ENCODE measurements around the gene TH.
"Not testable (repeated sequence)": the region's sequence is repeated elsewhere in the genome, so short reads cannot be mapped to it uniquely, and the experiment has no call there.

TH gene

DNA sequence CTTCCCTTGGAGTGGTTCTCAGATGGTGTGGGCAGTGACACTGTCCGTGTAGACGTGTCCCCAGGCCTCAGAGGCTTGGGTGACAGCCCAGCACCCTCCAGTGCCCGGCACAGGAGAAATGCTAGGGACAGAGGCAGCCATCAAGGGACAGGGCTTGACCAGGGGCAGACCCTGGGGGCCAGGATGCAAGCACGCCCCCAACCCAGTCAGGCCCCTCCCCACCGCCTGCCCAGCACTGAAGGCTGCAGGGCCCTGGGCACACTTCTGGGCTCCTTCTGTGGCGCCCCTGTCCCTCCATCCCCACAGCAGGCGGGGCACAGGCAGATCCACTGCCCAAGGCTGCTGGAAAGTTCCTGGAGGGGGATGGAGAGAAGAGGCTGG lies 43.5 kb downstream of the TH start:
- no peak for DNase-seq

- DNase-seq, result no peak
Observed at GRCh38 chr11:2127482-2128129, 44.0 kb downstream of the TH start.

DNA sequence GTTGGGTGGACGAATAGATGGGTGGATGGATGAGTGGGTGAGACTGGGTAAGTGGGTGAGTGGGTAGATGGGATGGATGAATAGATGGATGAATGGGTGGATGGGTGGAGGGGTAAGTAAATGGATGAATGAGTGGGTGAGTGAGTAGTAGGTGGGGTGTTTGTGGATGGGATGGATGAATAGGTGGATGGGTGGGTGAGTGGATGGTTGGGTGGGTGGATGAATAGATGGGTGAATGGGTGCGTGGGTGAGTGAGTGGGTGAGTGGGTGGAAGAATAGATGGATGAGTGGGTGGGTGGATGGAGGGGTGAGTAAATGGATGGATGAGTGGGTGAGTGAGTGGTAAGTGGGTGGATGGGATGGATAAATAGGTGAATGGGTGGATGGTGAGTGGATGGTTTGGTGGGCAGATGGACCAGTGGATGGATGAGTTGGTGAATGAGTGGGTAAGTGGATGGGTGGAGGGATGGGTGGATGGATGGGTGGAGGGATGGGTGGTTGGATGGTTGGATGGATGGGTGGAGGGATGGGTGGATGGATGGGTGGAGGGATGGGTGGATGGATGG lies 45.0 kb downstream of the TH start:
- DNase-seq, result no peak

DNA sequence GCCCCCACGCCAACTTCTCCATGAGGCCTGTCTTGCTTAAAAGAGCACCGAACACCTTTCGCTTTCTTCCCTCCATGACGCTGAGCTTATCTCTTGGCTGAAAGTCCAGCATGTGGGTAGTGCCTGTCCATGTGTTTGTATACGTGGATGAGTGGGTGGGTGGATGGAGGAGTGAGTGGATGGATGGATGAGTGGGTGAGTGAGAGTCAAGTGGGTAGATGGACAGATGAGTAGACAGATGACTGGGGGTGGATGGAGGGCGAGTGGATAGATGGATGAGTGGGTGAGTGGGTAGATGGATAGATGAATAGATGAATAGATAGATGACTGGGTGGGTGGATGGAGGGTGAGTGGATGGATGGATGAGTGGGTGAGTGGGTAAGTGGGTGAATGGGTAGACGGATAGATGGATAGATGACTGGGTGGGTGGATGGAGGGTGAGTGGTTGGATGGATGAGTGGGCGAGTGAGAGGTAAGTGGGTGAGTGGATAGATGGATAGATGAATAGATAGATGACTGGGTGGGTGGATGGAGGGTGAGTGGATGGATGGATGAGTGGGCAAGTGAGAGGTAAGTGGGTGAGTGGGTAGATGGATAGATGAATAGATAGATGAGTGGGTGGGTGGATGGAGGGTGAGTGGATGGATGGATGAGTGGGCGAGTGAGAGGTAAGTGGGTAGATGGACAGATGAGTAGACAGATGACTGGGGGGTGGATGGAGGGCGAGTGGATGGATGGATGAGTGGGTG lies 46.7 kb downstream of the TH start:
- not testable (repeated sequence) for DNase-seq

DNA sequence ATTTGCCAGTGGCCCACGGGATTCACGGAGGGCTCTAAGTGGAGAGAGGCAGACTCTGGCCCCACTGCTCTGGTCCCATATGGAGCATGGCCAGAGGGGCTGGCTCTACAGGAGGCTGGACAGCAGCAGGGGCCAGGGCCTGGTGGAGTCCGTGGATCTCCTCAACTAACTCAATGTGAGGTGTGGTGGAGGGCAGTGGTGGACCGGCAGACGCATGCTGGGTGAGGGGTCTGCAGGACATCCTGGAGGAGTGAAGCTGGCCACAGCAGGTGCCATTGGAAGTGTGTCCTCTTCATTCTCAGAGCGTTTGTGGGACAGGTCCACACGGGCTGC lies 48.0 kb downstream of the TH start:
- no peak for DNase-seq

- no peak for DNase-seq
Observed at GRCh38 chr11:2122907-2123627, 48.5 kb downstream of the TH start.

DNA sequence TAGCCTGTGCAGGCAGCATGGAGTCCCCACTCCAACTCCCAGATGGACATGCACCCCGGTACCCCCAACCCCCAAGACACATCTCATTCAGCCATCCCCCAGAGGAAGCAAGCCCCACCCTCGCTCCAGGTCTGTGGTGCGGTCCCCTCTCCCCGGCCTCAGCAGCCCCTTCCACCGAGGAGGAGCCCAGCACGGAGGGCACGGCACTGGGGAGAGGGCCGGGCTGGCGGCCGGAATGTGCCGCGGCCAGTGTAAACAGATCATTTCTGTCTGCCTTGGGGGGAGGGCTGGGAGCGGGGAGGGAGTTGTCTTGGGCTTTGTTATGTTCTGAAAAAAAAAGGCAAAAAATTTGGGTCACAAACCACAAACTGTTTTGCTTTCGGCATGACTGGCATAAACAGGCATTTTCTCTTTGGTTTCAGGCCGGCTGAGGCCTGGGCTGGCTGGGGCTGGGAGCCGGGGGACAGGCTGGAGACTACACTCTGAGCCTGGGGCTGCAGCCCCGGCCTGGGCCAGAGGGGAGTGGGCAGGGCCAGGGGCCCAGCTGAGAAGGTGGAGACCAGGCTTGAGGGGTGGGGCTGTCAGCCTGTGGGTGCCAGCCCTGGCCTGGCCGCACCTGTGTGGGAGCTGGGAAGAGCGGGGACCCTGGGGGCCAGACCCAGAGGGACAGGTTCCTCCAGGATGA lies 49.3 kb downstream of the TH start:
- DNase-seq, result no peak

GRCh38 chr11:2121227-2122130 lies 50.1 kb downstream of the TH start:
- no peak for DNase-seq

GRCh38 chr11:2120359-2121100 lies 51.1 kb downstream of the TH start:
- no peak for DNase-seq

- no peak for DNase-seq
Observed at GRCh38 chr11:2118677-2119076, 52.9 kb downstream of the TH start.

DNA sequence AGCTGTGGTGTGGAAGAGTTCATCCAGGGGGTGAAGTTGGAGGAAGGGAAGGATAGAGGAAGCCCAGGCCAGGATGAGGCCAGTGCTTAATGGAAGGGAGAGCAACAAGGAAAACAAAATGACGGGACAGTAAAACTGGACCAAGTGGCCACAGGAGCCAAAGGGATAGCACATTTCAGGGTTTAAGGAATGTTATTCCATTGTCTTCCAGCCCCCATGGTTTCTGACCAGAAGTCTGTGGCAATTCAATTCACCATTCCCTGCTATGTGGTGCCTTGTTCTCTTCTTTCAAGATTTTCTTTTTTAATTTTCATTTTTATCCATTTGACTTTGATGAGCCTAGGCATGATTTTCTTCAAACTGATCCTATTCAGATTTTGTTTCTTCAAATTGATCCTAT lies 54.9 kb downstream of the TH start:
- no peak for DNase-seq

DNA sequence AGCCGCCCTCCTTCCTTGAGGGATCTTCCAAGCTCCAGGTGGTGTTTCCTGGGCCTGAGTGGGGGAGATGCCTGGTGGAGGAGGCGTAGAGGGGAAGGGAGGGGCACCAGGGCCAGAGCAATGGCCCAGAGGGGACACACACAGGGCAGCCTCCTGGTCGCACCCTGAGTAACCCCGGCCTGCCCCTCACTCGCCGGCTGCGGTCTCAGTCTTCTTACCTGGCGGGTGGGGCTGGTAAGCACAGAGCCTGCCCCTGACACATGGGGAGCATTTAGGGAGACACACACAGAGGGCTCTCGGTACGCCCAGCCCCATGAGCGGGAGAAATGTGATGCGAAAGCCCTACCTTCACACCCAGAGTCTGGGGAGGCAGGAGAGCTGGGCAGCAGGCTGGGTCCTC lies 56.3 kb downstream of the TH start:
- DNase-seq, result no peak

- no peak for DNase-seq
Observed at GRCh38 chr11:2114430-2115241, 57.0 kb downstream of the TH start.

All from hematopoietic multipotent progenitor cell treated with erythropoietin and hydrocortisone succinate and interleukin-3 and kit ligand, for 8 days (in vitro differentiated cells).